ENCODE results near the gene ZNF98.

The ZNF98 gene

GRCh38 chr19:22422211-22422610 lies at the start of gene ZNF98:
TSS of gene ZNF98 (minus strand) at chr19:22422346. CDS start at chr19:22422224, 122 bp downstream.
- no peak for DNase-seq

- DNase-seq, result no peak
Measured at GRCh38 chr19:22446605-22447004, 24.5 kb upstream of the ZNF98 start.

DNA sequence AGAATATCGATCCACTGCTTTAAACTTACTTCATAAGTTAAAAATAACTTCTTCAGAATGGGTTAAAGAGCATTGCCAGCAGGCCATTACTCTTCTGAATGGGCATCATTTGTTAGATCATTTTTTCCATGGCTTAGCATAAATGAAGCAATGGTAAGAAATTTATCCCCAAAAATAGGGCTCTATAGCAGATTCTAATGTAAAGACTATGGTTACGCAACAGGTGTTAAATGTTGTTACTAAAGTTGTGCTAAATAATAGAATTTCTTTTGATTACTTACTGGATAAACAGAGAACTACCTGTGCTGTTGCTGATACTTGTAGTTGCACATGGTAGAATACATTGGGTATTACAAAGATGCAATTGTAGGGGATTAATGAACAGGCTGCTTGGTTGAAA lies 15.9 kb upstream of the ZNF98 start:
- no peak for DNase-seq

DNA sequence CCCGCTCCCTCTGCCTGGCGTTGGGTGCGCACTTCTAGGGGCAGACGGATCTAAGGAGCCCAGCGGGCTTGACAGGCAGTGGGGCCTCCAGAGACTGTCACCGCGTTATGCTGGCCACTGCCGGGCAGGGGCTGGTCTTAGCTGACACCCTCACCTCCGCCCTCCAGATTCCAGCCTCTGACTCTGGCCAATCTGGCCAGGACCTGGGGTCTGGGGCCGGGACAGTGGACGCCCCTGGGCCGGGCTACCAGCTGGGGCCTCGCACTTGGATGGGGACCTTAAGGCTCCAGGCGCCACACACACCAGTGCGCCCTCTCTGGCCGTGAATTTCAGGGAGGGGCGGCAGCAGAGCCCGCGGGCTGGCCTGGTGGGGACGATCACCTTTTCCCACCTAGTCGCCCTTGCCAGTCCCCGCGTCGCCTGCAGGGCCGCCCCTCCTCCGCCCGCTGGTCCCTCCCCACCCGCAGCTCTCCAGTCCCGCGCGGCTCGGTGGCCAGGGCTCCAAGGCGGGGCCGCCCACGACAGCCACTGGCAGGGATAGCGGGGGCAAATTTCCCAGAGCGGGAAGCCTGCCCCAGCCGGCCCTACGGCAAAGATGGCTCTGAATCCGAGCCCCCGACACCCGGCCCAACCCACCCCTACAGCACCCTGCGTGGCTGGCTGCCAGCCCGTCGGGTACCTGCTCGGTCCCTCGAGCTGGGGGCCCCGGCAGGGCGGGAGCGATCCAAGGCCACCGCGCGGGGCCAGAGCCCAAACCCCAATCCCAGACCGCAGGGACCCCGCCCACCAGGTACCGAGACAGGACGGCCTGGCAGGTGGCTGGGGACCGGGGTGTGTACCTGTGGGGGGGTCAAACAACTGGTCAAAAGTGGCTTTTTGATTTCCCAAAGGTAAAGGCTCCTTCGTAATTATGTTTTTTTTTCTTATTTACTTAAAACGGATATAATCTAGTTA lies 6.1 kb upstream of the ZNF98 start:
- no peak for DNase-seq

DNA sequence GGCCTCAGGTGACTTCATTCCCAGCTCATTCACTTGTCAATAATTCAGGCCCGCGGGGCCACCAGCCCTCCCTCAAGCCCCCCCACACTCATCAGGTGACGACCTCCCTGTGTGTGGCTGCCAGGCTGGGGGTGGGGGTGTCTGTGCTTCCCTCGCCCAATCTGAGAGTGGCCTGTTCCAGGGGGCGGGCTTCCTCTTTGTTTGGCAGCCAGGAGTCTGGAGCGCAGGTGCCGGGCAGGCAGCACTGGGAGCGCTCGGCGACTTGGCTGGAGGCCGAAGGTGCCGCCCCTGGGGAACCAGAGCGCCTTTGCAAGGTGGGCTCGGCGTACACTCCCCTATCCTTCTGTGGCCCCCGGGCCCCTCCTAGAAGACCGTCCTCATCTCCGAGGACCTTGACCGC lies 5.4 kb upstream of the ZNF98 start:
- DNase-seq, result no peak

DNA sequence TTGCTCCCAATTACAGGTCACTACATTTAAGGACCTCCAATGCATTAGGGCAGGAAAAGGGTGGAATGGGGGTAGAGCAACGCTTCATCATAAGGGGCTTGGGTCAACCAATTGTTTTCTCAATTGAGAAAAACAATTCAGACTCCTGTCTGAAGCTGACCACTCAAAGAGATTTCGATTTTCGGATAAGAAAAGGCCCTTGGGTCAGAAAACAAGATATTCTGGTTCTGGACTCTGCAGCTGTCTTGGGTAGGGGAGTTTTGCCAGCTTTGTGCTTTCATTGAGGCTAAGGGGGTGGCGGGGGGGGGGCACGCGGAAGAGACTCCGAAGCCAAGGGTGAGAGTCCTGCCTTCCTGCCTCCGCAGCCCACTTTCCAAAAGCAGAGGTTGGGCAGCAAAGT lies 4.8 kb upstream of the ZNF98 start:
- no peak for DNase-seq

- DNase-seq, result no peak
Measured at GRCh38 chr19:22421797-22422196, 349 bp downstream of the ZNF98 start.

DNA sequence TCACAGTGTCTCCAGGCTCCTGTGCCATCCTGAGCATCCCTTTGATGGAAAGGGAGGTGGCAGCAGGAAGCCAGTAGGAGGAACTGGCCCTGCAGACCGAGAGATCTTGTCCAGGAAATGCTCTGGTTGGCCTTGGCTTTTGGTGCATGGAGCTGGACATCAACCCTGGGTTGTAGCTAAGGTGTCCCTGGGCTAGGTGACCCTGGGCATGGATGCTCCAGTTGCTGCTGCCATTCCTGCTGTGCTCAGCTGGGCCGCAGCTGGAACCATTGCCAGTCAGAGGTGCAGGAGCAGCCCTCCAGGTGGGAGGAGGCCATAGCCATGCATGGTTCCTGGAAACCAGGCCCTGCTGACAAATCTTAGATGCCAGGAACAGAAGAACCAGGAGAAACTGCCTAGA lies 67.5 kb downstream of the ZNF98 start:
- DNase-seq, result no peak
